Neural progenitor cell (in vitro differentiated cells): ENCODE measurements around the gene NCKAP1. TPM values are rescaled to one million over a fixed set of nuclear protein-coding genes. Genes with fewer than 3 reads are reported as not detected.

Experiments used
- DNase-seq: peaks from one replicate; pipeline ENCODE4 v3.0.0-alpha.2; 2016; ENCODE audit warnings: low spot score
- H2AFZ ChIP-seq: fragments of 200-600 bp; sonication (generic); replicated peaks from 2 replicates; pipeline ENCODE4 v1.6.1; 2016; ENCODE audit warnings: antibody characterized with exemption
- H3F3A ChIP-seq: fragments of 200-600 bp; sonication (generic); 2 replicates; pipeline ENCODE4 v1.6.1; 2016; ENCODE audit warnings: antibody characterized with exemption, low read depth
- H3K27ac ChIP-seq: fragments of 200-600 bp; sonication (generic); 2 replicates; pipeline ENCODE4 v1.5.1; 2016; ENCODE audit warnings: mild to moderate bottlenecking
- H3K27me3 ChIP-seq: fragments of 200-600 bp; sonication (generic); 2 replicates; pipeline ENCODE4 v1.6.1; 2016; ENCODE audit warnings: mild to moderate bottlenecking, moderate library complexity
- H3K36me3 ChIP-seq: fragments of 200-600 bp; sonication (generic); 2 replicates; pipeline ENCODE4 v1.5.1; 2016
- H3K4me1 ChIP-seq: fragments of 200-600 bp; sonication (generic); 2 replicates; pipeline ENCODE4 v1.6.1; 2016; ENCODE audit warnings: mixed run types
- H3K4me2 ChIP-seq: fragments of 200-600 bp; sonication (generic); 2 replicates; pipeline ENCODE4 v1.6.1; 2016
- H3K4me3 ChIP-seq: fragments of 200-600 bp; sonication (generic); 2 replicates; pipeline ENCODE4 v1.5.1; 2016
- H3K79me2 ChIP-seq: fragments of 200-600 bp; sonication (generic); 2 replicates; pipeline ENCODE4 v1.6.1; 2016; ENCODE audit warnings: low read depth
- H3K9ac ChIP-seq: fragments of 200-600 bp; sonication (generic); 2 replicates; pipeline ENCODE4 v1.6.1; 2016
- H3K9me3 ChIP-seq: fragments of 200-600 bp; sonication (generic); 2 replicates; pipeline ENCODE4 v1.5.1; 2016; ENCODE audit warnings: low read depth
- H4K20me1 ChIP-seq: fragments of 200-600 bp; sonication (generic); 2 replicates; pipeline ENCODE4 v1.6.1; 2016; ENCODE audit warnings: low read depth
- H3K27ac Mint-ChIP-seq: 3 replicates; pipeline ENCODE4 v1.8.0; 2021; ENCODE audit warnings: mixed read lengths
- H3K27me3 Mint-ChIP-seq: 2 replicates; pipeline ENCODE4 v1.8.0; 2022; ENCODE audit warnings: low read depth, mild to moderate bottlenecking, inconsistent platforms, moderate library complexity, mixed read lengths; ENCODE audit not compliant: insufficient read depth
- H3K36me3 Mint-ChIP-seq: 3 replicates; pipeline ENCODE4 v1.8.0; 2021; ENCODE audit warnings: mixed read lengths
- H3K4me1 Mint-ChIP-seq: 3 replicates; pipeline ENCODE4 v1.8.0; 2021; ENCODE audit warnings: mixed read lengths
- H3K4me3 Mint-ChIP-seq: 3 replicates; pipeline ENCODE4 v1.8.0; 2021; ENCODE audit warnings: mild to moderate bottlenecking, moderate library complexity, mixed read lengths
- H3K9me3 Mint-ChIP-seq: 3 replicates; pipeline ENCODE4 v1.8.0; 2020; ENCODE audit warnings: mixed read lengths
- CTCF ChIP-seq: fragments of 200-600 bp; sonication (generic); IDR thresholded peaks from 2 replicates; pipeline ENCODE4 v1.5.1; 2017; ENCODE audit warnings: antibody characterized with exemption, mild to moderate bottlenecking
- EZH2 ChIP-seq: fragments of 200-600 bp; sonication (generic); IDR thresholded peaks from 2 replicates; pipeline ENCODE4 v1.6.1; 2017; ENCODE audit warnings: antibody characterized with exemption, mild to moderate bottlenecking, moderate library complexity
- EZH2phosphoT487 ChIP-seq: fragments of 200-600 bp; sonication (generic); IDR thresholded peaks from 2 replicates; pipeline ENCODE4 v1.6.1; 2017; ENCODE audit warnings: antibody characterized with exemption
- total RNA-seq: library from RNA; depleted of rRNA; stranded (reverse); fragments of >200 nt; gene quantifications from 2 replicates; pipeline ENCODE4 v1.2.3, GENCODE V29; 2015; ENCODE audit warnings: low replicate concordance

Gene NCKAP1
- total RNA-seq, 1 donor from 2014 or later: 164 TPM

GRCh38 chr2:182866461-182867406 is 171.5 kb downstream of the NCKAP1 start, which contains the start of gene FRZB:
TSS of gene FRZB (minus strand) at chr2:182866637. CDS start at chr2:182866552, 85 bp downstream.
- peak; percentile 27 for TF ChIP-seq EZH2
- no peak for TF ChIP-seq EZH2phosphoT487
- no peak for TF ChIP-seq CTCF
- Mint-ChIP-seq H3K9me3 (no peaks in the 10 kb centered on the region), H3K36me3 (no peaks in the 10 kb centered on the region), H3K4me1 (peaks cover 55% of the 10 kb centered on the region), H3K4me3 (peak within 1 kb of the TSS; percentile 88), H3K27me3 (peaks cover 8% of the 10 kb centered on the region), H3K27ac (peak within 1 kb of the TSS; percentile 95)
- Histone ChIP-seq H3K79me2 (peaks cover 46% of the 10 kb centered on the region), H3K27ac (peak within 1 kb of the TSS; percentile 90), H3K4me3 (peak within 1 kb of the TSS; percentile 66), H3K9ac (peak within 1 kb of the TSS; percentile 23), H3K4me1 (peaks cover 50% of the 10 kb centered on the region), H3K9me3 (no peaks in the 10 kb centered on the region), H3K27me3 (no peaks in the 10 kb centered on the region), H3K4me2 (peak within 1 kb of the TSS; percentile 84), H3K36me3 (no peaks in the 10 kb centered on the region), H2AFZ (peak within 1 kb of the TSS; percentile 40), H3F3A (peaks cover 33% of the 10 kb centered on the region), H4K20me1 (peaks cover 14% of the 10 kb centered on the region)
- peak; percentile 91 for DNase-seq

GRCh38 chr2:182866095-182866460 is 172.2 kb downstream of the NCKAP1 start:
- Histone ChIP-seq H3K79me2 (peaks cover 53% of the 10 kb centered on the region), H3K4me3 (peak overlapping the region; percentile 66), H3K4me1 (peaks cover 50% of the 10 kb centered on the region), H3F3A (peaks cover 33% of the 10 kb centered on the region), H3K36me3 (no peaks in the 10 kb centered on the region), H3K4me2 (peak overlapping the region; percentile 84), H2AFZ (peak overlapping the region; percentile 40), H3K9ac (peak overlapping the region; percentile 23), H4K20me1 (peaks cover 14% of the 10 kb centered on the region), H3K9me3 (no peaks in the 10 kb centered on the region), H3K27me3 (no peaks in the 10 kb centered on the region), H3K27ac (no peak overlapping the region)
- Mint-ChIP-seq H3K27ac (peak overlapping the region; percentile 46), H3K4me1 (peaks cover 55% of the 10 kb centered on the region), H3K9me3 (no peaks in the 10 kb centered on the region), H3K36me3 (no peaks in the 10 kb centered on the region), H3K4me3 (peak overlapping the region; percentile 88), H3K27me3 (peaks cover 8% of the 10 kb centered on the region)
- peak; percentile 56 for DNase-seq
- no peak for TF ChIP-seq EZH2phosphoT487
- no peak for TF ChIP-seq CTCF

GRCh38 chr2:182864949-182865570 is 173.2 kb downstream of the NCKAP1 start:
- H4K20me1 ChIP-seq: peaks cover 20% of the 10 kb centered on the region
- H3K9ac ChIP-seq: no peak overlapping the region
- Mint-ChIP-seq H3K9me3 (no peaks in the 10 kb centered on the region), H3K27ac (no peak overlapping the region), H3K27me3 (peaks cover 6% of the 10 kb centered on the region), H3K36me3 (peaks cover 3% of the 10 kb centered on the region), H3K4me3 (peak overlapping the region; percentile 88), H3K4me1 (peaks cover 55% of the 10 kb centered on the region)
- no peaks in the 10 kb centered on the region for H3K36me3 ChIP-seq
- H2AFZ ChIP-seq: no peak overlapping the region
- TF ChIP-seq EZH2: peak; percentile 5
- no peak for TF ChIP-seq EZH2phosphoT487
- peak overlapping the region; percentile 84 for H3K4me2 ChIP-seq
- peaks cover 33% of the 10 kb centered on the region for H3F3A ChIP-seq
- H3K27me3 ChIP-seq: no peaks in the 10 kb centered on the region
- peak; percentile 11 for DNase-seq
- peak overlapping the region; percentile 66 for H3K4me3 ChIP-seq
- H3K27ac ChIP-seq: no peak overlapping the region
- H3K4me1 ChIP-seq: peaks cover 50% of the 10 kb centered on the region
- H3K79me2 ChIP-seq: peaks cover 63% of the 10 kb centered on the region
- H3K9me3 ChIP-seq: no peaks in the 10 kb centered on the region
